SK-N-SH (cell line): ENCODE results near the gene DAGLA.

Experiments used
- CTCF ChIP-seq: fragments of 200-600 bp; sonication (generic); IDR thresholded peaks from 2 replicates; pipeline ENCODE4 v1.6.1; 2017; ENCODE audit warnings: antibody characterized with exemption, mild to moderate bottlenecking, moderate library complexity
- EP300 ChIP-seq, 2 experiments: IDR thresholded peaks; 2 replicates each; pipeline versions ENCODE4 v1.4.0 to v1.6.1; 2012; ENCODE audit warnings: borderline replicate concordance in 1 of 2, low read depth in 1 of 2, low read length in 1 of 2
- MAX ChIP-seq: IDR thresholded peaks from 2 replicates; pipeline ENCODE4 v1.4.0; 2012; ENCODE audit warnings: low read depth
- RAD21 ChIP-seq: IDR thresholded peaks from 2 replicates; pipeline ENCODE4 v1.6.1; 2012; ENCODE audit warnings: mild to moderate bottlenecking, low read length

GRCh38 chr11:61771985-61772455, 91.8 kb downstream of the DAGLA start:
- TF ChIP-seq CTCF (no peak), EP300 (IDR thresholded peaks at IDR 0.05; ENCODE audit: borderline replicate concordance in 1 of 2, low read depth in 1 of 2, low read length in 1 of 2) (no peak), MAX (no peak), RAD21 (no peak)
